HG03039 (cell line): ENCODE data around the gene ZNF230.
A peak's percentile ranks its signal among the peaks of the same experiment; 100 is the strongest.

ENCODE experiments used
- ATAC-seq: cut with Tn5 transposase; IDR thresholded peaks from one replicate; pipeline ENCODE4 v1.9.1; 2021; ENCODE audit warnings: mild to moderate bottlenecking, moderate library complexity; ENCODE audit not compliant: unreplicated experiment

ZNF230 gene

GRCh38 chr19:44002566-44003460 is at the start of gene ZNF230:
TSS of gene ZNF230 (plus strand) at chr19:44002957. CDS start at chr19:44007079, 4,122 bp downstream.
- peak; percentile 86 for ATAC-seq

DNA sequence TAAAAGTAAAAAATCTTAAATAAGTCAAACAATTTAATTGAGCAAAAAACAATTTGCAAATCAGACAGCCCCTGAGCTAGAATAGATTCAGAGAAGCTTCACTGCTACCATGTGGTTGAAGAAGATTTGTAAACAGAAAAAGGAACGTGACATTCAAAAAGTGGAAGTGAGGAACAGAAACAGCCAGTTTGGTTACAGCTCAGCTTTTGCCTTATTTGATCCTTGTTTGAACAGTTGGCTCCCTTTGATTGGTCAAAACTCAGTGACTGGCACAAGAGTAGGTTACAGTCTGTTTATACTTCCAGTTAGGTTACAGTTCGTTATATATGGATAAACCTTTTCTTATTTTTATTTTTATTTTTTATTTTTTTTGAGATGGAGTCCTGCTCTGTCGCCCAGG is 45.9 kb upstream of the ZNF230 start:
- ATAC-seq, result no peak

- no peak for ATAC-seq
Observed at GRCh38 chr19:43957891-43958290, 44.9 kb upstream of the ZNF230 start.

GRCh38 chr19:43960411-43960810 is 42.3 kb upstream of the ZNF230 start:
- ATAC-seq, result no peak

GRCh38 chr19:43966079-43966694 is 36.6 kb upstream of the ZNF230 start:
- ATAC-seq, result no peak

GRCh38 chr19:43976732-43977131 is 26.0 kb upstream of the ZNF230 start:
- no peak for ATAC-seq

DNA sequence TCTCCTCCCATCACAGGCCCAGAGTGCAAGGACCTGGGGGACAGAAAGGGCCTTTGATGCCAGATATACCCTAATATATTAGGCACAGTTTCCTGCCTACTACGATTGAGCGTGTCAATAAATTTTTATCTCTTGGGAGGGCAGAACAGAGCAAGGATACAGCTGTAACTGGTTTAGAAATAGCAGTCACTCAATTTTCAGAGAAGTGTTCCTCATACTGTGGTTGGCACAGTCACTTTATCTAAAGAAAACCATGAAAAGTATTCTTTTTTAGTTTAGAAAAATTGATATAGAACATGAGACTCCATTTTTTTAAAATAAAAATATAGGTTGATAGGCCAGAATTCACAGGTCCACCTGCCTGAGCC is 19.2 kb upstream of the ZNF230 start:
- ATAC-seq, result no peak

DNA sequence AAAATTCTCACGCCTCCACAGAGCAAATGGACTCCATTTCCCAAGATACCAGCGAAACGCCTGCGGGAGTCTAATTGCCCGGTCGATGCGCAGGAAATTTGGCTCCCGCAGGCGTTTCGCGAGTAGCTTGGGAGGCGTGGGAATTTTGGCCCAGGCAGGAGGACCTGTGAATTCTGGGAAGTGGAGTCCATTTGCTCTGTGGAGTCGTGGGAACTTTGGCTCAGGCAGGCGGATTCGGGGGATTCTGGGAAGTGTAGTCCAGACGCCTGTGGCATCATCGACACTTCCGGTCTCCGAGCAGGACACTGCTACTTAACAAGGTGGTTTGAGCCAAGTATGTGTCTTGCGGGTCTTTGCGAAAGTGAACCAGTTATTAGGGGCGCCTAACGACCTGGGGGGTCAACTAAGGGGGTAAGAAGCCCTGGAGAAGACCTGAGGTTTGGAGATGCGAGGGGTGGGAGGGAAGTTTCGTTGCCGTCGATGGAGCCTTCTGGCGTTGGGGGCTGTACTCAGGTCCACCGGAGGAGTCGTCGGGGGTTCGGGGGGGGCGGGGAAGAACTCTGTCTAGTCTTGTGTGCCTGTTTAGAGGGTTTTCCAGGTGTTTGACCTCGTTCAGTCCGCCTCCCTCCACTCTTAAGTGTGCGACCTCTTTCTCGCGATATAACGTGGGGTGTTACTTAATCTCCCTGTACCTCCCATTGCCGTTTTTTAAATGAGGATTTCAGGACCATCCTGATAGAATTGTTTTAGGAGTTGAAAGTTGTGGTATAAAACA is 18.7 kb upstream of the ZNF230 start, which contains the start of gene ZNF155:
Gene ZNF155, plus strand, starts transcription at position 277 of the 775 bp plus-strand sequence. CDS start 4,356 bp downstream, outside the sequence.
- ATAC-seq, result peak; percentile 93

GRCh38 chr19:43984687-43985000 is 18.1 kb upstream of the ZNF230 start:
- ATAC-seq, result no peak

GRCh38 chr19:43997631-43998290 is 5.0 kb upstream of the ZNF230 start:
- no peak for ATAC-seq

DNA sequence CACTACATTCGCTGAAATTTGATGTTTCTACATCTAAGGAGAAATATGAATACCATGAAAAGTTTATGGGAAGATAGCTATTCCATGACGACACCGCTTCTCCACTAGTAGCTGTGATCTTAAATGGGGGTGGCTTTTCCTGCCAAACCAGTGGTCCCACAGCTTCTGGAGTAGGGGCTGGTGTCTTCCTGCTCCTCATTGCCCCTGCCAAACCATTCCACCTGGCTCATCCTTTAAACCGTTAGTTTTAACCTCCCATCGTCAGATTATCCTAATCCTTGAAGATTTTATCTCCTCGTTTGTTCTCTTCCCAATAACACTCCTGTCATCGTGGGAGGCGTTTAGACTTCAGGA is 568 bp upstream of the ZNF230 start:
- no peak for ATAC-seq

DNA sequence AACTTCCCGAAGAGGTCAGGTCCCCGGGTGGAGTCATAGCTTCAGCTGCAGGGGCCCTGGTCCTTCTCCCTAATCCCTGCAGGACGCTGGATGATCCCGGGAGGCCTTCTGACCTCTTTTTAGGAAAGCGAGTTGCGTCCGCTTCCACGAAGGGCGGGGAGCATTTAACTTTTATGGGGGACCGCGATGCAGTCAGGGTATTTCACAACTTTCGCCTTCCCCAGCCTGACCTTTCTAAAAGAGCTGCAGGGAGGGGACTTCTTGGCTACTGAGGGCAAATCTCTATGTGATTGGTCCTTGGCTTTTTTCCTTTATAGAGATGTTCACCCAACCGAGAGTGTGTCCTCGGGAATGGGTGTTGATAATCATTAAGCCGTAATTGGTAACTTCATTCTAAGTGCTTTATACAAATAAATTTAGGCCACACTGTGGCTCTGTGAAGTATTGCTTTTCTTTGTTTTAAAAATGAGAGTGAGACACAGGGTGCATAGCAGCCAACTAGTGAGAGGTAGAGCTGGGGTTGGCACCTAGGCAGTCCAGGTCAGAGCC is 778 bp downstream of the ZNF230 start:
- ATAC-seq, result peak; percentile 24

DNA sequence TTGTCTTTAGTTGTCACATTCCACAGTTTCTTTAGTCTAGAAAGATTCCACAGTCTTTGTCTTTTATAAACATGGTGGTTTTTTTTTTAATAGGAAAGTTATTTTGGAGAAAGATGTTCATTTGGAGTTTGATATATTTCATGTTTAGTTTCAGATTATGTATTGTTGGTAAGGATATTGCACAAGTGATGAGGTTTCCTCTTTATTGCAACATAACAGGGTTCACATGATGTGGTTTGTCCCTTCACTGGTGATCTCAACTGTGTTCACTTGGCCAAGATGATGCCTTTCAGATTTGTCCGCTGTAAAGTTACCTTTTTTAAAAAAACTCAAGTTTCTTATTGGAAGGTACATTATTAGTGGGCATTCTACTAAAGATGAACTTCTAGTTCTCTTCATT is 3.2 kb downstream of the ZNF230 start:
- no peak for ATAC-seq

GRCh38 chr19:44007473-44007872 is 4.7 kb downstream of the ZNF230 start:
- ATAC-seq, result no peak

DNA sequence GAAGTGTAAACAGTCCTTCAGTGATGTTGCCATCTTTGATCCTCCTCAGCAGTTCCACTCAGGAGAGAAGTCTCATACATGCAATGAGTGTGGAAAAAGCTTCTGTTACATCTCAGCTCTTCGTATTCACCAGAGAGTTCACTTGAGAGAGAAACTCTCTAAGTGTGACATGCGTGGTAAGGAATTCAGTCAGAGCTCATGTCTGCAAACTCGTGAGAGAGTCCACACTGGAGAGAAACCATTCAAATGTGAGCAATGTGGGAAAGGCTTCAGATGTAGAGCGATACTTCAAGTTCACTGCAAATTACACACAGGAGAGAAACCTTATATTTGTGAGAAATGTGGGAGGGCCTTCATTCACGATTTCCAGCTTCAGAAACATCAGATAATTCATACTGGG is 7.7 kb downstream of the ZNF230 start:
- no peak for ATAC-seq

- ATAC-seq, result no peak
Observed at GRCh38 chr19:44019498-44019897, 16.7 kb downstream of the ZNF230 start.

GRCh38 chr19:44021221-44021620 is 18.5 kb downstream of the ZNF230 start:
- ATAC-seq, result no peak

DNA sequence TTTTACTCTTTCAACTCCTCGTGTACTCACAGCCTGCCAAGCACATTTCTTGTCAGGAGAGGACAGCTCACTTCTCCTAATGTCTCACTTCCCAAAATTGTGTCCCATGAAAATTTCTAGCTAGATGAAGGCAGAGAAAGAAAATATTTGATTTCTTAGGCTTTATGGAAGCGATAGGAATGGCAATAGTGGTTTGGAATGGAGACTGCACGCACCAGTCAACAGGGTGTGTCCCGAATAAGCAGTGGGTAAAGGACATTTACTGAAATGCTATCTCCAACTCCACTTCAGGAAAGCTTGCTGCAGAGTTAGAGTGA is 22.1 kb downstream of the ZNF230 start:
- ATAC-seq, result no peak

DNA sequence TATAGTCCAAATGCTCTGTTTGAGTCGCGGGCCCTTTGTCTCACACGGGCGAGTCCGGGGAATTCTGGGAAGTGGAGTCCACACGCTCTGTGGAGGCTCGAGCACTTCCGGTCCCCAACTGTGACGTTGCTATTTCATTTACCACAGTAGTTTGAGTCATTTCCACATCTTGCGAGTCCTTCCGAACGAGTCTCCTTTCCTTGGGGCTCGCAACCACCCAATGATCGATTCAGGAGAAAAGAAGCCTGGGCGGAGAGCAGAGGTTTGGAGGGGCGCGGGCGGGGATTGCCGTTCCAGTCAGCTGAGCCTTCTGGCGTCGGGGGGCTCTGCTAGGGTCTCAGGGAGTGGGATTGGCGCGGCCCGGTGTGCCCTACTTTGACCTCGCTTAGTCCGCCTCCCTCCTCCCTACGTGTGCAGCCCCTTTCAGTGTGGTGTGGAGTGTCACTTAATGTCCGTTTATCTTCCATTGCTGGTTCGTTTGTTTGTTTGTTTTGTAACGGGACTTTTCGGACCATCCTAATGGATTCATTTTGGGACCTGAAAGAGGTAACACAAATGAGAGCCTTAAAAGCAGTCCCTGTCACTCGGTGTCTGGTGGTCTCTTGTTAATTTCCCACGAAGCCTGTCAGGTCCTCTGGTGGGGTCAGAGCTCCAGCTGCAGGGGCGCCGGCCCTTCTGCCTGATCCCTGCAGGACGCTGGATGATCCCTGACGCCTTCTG is 22.6 kb downstream of the ZNF230 start, which contains the start of gene ZNF222:
Gene ZNF222, plus strand, starts transcription at position 163 of the 720 bp plus-strand sequence. Its CDS starts 58 bp downstream, at position 221.
- ATAC-seq, result no peak

GRCh38 chr19:44026622-44027021 is 23.9 kb downstream of the ZNF230 start:
- no peak for ATAC-seq
